ENCODE results near the gene AUTS2. TPM values are rescaled to one million over a fixed set of nuclear protein-coding genes. Genes with fewer than 3 reads are reported as not detected.

Gene AUTS2
- polyA plus RNA-seq, 6 donors from 2014 or later, result 8.8 to 28.0 (median 20.9) TPM

DNA sequence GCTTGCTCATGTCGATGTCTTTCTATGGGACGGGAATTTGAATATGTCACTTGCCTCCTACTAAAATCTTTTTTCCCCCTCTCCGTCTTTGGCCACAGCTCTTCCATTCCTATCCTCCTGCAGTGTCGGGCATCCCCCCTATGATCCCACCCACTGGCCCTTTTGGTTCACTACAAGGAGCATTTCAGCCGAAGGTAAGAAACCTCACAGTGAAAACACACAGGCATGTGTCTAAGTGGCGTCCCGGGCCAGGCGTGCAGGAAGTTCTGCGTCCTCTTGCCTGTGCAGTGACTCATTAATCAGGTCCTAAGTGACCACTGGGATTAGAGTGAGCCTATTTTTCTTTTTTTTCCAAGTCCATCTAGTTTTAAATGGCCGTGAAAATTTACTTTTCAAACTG is 1173.2 kb downstream of the AUTS2 start:
- DNase-seq (no peak), ATAC-seq (ENCODE audit: low read depth in 2 of 2) (no peak)
- Mint-ChIP-seq H3K27me3 (no peaks in the 10 kb centered on the region), H3K9me3 (no peaks in the 10 kb centered on the region), H3K4me3 (no peak overlapping the region), H3K27ac (peak overlapping the region in 1 of 6 donors; percentile 28), H3K36me3 (peaks cover 9 to 38% of the 10 kb centered on the region in 2 donors), H3K4me1 (no peaks in the 10 kb centered on the region)

DNA sequence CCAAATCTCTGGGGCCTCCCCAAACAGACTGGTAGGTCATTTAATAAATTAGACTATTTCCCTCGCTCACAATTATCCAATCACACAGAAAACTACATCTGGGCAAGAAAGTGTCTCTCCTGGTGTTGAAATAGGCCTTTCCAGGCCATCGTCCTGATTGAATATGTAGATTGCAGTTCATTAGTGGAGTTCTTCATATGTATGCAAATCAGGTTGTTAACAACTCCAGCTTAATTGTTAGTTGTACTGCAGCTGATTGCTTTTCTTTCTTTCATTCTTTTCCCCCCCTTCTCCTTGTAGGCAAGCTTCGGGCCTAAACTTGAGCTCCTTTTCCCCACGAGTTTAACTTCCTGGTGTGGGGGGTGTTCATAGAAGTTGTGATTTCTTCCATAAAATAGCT is 1174.6 kb downstream of the AUTS2 start:
- no peaks in the 10 kb centered on the region for H3K27me3 Mint-ChIP-seq
- H3K4me1 Mint-ChIP-seq, result no peaks in the 10 kb centered on the region
- H3K27ac Mint-ChIP-seq, result no peak overlapping the region
- no peak for ATAC-seq (ENCODE audit: low read depth in 2 of 2)
- H3K36me3 Mint-ChIP-seq, result peaks cover 7 to 49% of the 10 kb centered on the region in 2 donors
- no peaks in the 10 kb centered on the region for H3K9me3 Mint-ChIP-seq
- DNase-seq, result no peak
- H3K4me3 Mint-ChIP-seq, result no peak overlapping the region

DNA sequence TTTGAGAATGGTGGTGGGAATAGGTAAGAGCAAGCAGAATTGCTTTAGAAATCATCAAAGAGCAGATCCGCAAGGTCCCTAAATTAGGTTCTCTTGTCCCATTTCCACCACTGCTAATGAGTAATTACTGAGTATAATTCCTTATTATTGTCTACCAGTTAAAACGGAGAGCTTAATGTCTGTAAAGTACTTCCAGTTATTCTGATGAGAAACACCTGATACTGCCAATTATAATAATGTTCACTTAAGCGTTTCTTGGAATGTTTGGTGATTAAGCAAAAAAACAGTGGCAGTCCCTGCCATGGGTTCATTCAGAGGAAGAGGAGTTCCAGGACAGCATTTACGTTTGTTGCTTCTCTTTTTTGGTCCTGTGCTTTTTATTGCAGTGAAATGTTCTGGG is 1175.1 kb downstream of the AUTS2 start:
- Mint-ChIP-seq H3K36me3 (peaks cover 9 to 52% of the 10 kb centered on the region in 2 donors), H3K4me1 (no peaks in the 10 kb centered on the region), H3K27ac (no peak overlapping the region), H3K9me3 (no peaks in the 10 kb centered on the region), H3K4me3 (no peak overlapping the region), H3K27me3 (no peaks in the 10 kb centered on the region)
- no peak for DNase-seq
- no peak for ATAC-seq (ENCODE audit: low read depth in 2 of 2)

DNA sequence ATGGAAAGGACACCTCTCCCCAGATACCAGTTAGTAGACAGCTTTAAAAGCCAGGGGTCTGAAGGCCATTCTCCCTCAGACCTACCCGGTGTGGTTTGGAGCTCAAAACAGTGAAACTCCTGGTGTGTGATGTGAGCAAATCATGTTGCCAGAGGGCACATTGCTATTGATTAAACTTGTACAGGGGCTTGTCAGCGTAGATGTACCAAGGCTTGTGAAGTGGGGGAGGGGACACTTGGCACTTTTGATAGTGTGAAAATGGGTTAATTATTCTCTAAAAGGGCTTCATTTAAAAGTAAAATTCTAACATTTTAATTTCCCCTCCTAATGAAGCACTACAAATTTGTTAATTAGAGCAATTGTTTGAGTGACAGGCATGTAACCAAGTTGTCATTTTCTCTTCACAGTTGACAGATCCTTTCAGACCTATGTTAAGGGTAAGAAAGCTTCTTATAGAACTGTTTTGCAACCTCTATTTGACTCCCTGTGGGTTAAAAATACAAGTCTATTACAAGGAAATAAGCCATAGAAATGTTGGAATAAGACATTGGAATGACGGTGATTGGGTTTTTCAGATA is 1176.8 kb downstream of the AUTS2 start:
- Mint-ChIP-seq H3K4me3 (no peak overlapping the region), H3K4me1 (no peaks in the 10 kb centered on the region), H3K27me3 (no peaks in the 10 kb centered on the region), H3K36me3 (peaks cover 9 to 52% of the 10 kb centered on the region in 2 donors), H3K9me3 (no peaks in the 10 kb centered on the region), H3K27ac (no peak overlapping the region)
- no peak for ATAC-seq (ENCODE audit: low read depth in 2 of 2)
- DNase-seq, result no peak

DNA sequence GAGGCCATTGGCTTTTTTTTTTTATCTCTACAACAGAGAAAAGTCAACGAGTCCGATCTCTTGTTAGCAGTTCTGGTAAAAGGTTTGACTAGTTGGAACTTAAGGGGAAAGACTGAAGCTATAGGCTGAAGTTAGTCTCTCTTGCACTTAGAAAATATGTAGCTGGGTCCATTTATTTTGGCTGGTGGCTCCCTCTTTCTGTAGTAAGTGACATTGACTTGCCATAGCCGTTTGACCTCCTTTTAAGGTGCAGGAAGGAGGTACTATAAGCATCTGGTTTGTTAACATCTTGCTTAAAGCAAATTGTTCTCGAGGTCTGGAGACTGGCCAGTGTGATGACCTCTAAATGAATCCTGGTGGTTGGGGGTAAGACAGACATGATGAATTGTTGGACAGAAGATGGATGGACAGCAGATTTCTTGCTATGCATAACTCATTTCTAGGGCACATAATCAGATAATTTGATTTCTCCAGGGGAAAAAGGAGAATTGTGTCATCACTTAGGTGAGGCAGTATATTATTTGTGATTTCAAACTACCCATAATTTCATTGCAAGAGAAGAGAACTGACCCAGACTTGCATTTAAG is 1177.4 kb downstream of the AUTS2 start:
- DNase-seq (no peak), ATAC-seq (ENCODE audit: low read depth in 2 of 2) (no peak)
- H3K36me3 Mint-ChIP-seq, result peaks cover 9 to 51% of the 10 kb centered on the region in 2 donors
- H3K4me1 Mint-ChIP-seq, result no peaks in the 10 kb centered on the region
- no peaks in the 10 kb centered on the region for H3K9me3 Mint-ChIP-seq
- no peak overlapping the region for H3K27ac Mint-ChIP-seq
- H3K27me3 Mint-ChIP-seq, result no peaks in the 10 kb centered on the region
- H3K4me3 Mint-ChIP-seq, result no peak overlapping the region

DNA sequence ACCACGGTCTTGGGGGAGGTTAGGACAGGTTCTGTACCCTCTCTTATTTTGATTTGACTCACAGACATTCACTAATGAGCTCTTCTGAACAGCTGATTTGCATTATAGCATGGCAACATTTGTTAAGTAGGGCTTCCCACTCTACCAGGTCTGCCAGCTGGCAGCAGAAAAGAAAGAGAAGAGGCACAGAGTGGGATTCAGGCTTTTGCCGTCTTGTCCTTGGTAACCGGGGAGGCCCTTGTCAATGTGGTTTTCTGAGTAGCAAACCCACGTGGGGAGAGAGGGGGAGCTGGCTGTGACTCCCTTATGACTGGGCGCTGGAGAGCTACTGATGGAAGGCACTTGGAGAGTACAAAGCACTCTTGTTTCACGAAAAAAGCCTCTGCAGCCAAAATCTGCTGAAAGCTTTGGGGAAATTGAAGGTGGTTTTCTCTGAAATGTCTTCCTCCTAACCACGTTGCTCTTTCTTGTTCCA is 1178.4 kb downstream of the AUTS2 start:
- Mint-ChIP-seq H3K4me3 (no peak overlapping the region), H3K36me3 (peaks cover 11 to 43% of the 10 kb centered on the region in 2 donors), H3K4me1 (no peaks in the 10 kb centered on the region), H3K27ac (peak overlapping the region in 1 of 6 donors; percentile 48), H3K27me3 (no peaks in the 10 kb centered on the region), H3K9me3 (no peaks in the 10 kb centered on the region)
- DNase-seq, result no peak
- ATAC-seq (ENCODE audit: low read depth in 2 of 2), result no peak

DNA sequence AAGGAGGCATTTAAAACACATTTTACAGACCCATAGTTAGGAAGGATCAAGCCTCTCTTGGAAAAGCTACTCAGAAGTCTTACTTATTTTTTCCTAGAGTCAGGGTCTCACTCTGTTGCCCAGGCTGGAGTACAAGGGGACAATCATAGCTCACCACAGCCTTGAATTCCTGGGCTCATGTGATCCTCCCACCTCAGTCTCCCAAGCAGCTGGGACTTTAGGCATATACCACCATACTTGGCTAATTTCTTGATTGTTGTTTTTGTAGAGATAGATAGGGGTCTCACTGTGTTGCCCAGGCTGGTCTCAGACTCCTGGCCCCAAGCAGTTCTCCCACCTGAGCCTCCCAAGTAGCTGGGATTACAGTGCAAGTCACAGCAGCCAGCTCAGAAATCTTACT is 1179.0 kb downstream of the AUTS2 start:
- ATAC-seq (ENCODE audit: low read depth in 2 of 2) (no peak), DNase-seq (no peak)
- Mint-ChIP-seq H3K27me3 (no peaks in the 10 kb centered on the region), H3K4me1 (no peaks in the 10 kb centered on the region), H3K9me3 (no peaks in the 10 kb centered on the region), H3K27ac (peak overlapping the region in 1 of 6 donors; percentile 69), H3K36me3 (peaks cover 16 to 43% of the 10 kb centered on the region in 2 donors), H3K4me3 (no peak overlapping the region)

DNA sequence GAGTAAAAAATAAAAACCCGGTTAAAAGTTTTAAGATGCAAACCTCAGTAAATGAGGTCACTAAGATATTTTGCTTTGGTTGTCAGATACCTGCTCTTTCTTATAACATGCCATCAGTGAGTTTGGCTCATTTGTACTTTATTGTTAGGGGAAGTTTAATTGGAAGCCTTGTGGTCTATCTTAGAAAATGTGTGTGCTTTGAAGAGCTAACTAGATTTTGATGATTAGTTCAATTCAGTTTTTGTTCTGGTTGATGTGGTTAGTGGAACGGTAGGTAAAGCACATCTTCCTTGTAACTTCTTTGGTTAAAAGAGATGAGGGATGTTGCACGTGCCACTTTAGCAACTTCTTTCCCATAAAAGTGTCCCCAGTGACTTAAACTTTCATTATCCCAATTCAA is 1180.3 kb downstream of the AUTS2 start:
- Mint-ChIP-seq H3K4me3 (no peak overlapping the region), H3K27ac (peak overlapping the region in 2 of 6 donors; percentile 15 to 33), H3K9me3 (no peaks in the 10 kb centered on the region), H3K4me1 (no peaks in the 10 kb centered on the region), H3K27me3 (no peaks in the 10 kb centered on the region), H3K36me3 (peaks cover 13 to 37% of the 10 kb centered on the region in 2 donors)
- ATAC-seq (ENCODE audit: low read depth in 2 of 2), result no peak
- DNase-seq, result no peak

DNA sequence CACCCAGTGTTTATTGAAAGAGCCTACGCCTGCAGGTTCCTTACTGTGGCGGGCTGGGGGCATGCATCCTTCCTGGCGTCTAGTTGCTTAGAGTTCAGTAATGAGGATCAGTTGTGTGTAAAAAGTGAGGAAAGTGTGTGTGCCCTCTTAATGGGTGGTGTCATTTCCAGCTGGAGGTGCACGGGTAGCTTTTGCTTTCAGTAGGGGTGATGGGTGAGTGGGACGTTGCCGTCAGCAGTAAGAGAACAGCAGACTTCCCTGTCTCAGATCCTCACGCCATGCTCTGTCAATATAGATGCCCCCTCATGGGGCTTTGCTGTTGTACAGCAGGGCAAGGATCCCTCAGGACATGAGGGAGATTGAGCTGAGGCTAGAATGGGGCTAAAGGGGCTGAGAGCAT is 1181.0 kb downstream of the AUTS2 start:
- no peaks in the 10 kb centered on the region for H3K9me3 Mint-ChIP-seq
- DNase-seq (no peak), ATAC-seq (ENCODE audit: low read depth in 2 of 2) (no peak)
- no peak overlapping the region for H3K27ac Mint-ChIP-seq
- no peak overlapping the region for H3K4me3 Mint-ChIP-seq
- no peaks in the 10 kb centered on the region for H3K4me1 Mint-ChIP-seq
- H3K27me3 Mint-ChIP-seq, result no peaks in the 10 kb centered on the region
- H3K36me3 Mint-ChIP-seq, result peaks cover 13 to 31% of the 10 kb centered on the region in 2 donors

DNA sequence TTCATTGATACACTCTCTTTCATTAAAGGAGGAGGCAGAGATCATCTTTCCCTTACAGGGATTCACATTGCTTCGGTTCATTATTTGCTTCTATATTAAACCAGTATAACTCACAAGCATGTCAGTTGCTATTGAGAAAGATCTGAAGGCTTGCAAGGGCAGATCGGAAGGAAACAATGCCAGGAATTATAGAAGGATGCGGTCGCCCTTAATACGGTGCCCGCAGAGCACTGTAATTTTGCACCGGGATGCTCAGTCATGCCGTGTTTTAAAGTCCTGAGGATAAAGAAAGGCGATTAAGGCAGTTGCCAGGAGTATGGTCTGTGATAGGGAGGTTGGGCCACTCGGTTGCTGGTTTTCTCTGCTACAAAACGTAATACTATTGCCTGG is 1183.6 kb downstream of the AUTS2 start:
- Mint-ChIP-seq H3K27me3 (no peaks in the 10 kb centered on the region), H3K27ac (peak overlapping the region in 1 of 6 donors; percentile 54), H3K9me3 (no peaks in the 10 kb centered on the region), H3K36me3 (peaks cover 13 to 45% of the 10 kb centered on the region in 2 donors), H3K4me1 (no peaks in the 10 kb centered on the region), H3K4me3 (no peak overlapping the region)
- DNase-seq (no peak), ATAC-seq (ENCODE audit: low read depth in 2 of 2) (no peak)

DNA sequence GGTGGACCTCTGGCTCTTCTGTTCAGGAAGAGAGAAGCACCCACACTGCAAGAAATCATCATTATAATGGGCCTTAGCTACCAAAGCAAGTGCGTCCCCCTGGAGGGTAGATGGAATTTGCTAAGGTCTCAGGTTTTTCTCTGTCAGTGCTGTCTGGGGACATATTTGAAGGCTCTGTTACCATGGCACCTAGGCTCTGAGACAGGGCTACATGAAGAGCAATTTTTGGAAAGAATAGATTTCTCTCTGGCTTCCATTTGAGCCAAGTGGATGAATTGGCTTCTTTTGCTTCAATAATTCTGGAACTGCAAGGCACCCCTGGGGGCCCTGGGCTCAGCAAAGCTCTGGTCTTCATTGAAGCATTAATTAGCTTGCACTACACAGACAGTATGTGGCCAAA is 1184.5 kb downstream of the AUTS2 start:
- Mint-ChIP-seq H3K9me3 (no peaks in the 10 kb centered on the region), H3K27me3 (no peaks in the 10 kb centered on the region), H3K4me1 (no peaks in the 10 kb centered on the region), H3K27ac (peak overlapping the region in 1 of 6 donors; percentile 68), H3K4me3 (no peak overlapping the region), H3K36me3 (peaks cover 12 to 46% of the 10 kb centered on the region in 2 donors)
- DNase-seq, result no peak
- no peak for ATAC-seq (ENCODE audit: low read depth in 2 of 2)

DNA sequence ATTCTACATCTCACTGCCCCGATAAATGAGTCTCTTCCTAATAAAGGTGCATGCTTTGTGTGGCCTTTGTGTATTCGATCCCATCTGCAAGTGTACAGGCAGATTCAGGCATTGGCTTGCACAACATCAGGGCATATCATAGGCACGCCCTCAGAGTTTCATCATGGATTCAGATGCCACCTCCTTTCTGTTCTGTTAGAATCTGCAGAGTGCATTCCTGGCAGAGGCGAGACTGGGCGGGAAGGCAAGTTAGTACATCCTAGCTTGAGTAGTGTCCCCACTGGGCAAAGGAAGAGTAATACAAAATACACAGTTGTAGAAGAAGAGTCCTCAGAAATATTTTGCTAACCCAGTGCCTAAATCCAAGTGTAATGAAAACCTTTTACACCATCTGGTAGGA is 1187.2 kb downstream of the AUTS2 start:
- DNase-seq (no peak), ATAC-seq (ENCODE audit: low read depth in 2 of 2) (no peak)
- peaks cover 9 to 59% of the 10 kb centered on the region in 2 donors for H3K36me3 Mint-ChIP-seq
- no peaks in the 10 kb centered on the region for H3K4me1 Mint-ChIP-seq
- H3K9me3 Mint-ChIP-seq, result no peaks in the 10 kb centered on the region
- no peak overlapping the region for H3K4me3 Mint-ChIP-seq
- no peaks in the 10 kb centered on the region for H3K27me3 Mint-ChIP-seq
- no peak overlapping the region for H3K27ac Mint-ChIP-seq

DNA sequence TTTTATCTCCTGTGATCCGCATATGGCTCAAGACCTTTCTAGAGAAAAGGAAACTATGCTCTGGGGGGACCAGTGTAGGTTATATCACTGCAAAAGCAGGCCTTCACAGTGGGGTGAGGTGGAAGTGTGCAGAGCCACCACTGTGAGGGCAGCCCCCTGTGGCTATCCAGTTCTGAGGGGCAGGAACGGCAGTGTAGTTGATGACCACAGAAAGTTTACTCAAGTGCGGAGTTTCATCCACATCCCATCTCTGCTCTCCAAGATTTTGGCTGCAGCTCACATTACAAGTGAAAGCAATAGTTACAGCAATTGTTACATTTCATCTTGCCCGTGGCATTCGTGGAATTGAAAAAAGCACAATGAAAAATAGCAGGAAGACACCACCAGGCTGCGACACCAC is 1187.8 kb downstream of the AUTS2 start:
- H3K36me3 Mint-ChIP-seq, result peaks cover 9 to 59% of the 10 kb centered on the region in 2 donors
- DNase-seq (no peak), ATAC-seq (ENCODE audit: low read depth in 2 of 2) (no peak)
- no peaks in the 10 kb centered on the region for H3K27me3 Mint-ChIP-seq
- H3K9me3 Mint-ChIP-seq, result peaks cover 0 to 1% (median 0%) of the 10 kb centered on the region in 7 donors
- no peak overlapping the region for H3K27ac Mint-ChIP-seq
- no peaks in the 10 kb centered on the region for H3K4me1 Mint-ChIP-seq
- no peak overlapping the region for H3K4me3 Mint-ChIP-seq

DNA sequence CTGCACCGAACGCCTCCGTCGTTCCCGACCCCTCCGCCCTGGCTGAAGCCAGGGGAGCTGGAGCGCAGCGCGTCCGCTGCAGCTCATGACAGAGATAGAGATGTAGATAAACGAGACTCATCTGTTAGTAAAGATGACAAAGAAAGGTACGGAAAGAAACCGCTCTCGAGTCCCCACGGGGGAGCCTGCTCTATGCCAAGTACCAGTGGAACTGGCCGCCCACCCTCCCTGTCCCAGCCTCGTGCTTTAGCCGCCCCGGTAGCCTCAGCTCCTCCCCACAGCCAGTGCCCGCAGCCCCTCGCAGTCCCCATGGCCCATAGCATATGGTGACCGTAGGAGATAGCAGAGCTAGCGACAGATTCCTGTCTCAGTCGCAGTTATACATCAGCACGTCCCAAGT is 1189.0 kb downstream of the AUTS2 start:
- Mint-ChIP-seq H3K9me3 (peaks cover 0 to 1% (median 0%) of the 10 kb centered on the region in 7 donors), H3K36me3 (peaks cover 1 to 51% of the 10 kb centered on the region in 2 donors), H3K27me3 (no peaks in the 10 kb centered on the region), H3K4me1 (no peaks in the 10 kb centered on the region), H3K4me3 (no peak overlapping the region), H3K27ac (peak overlapping the region in 1 of 6 donors; percentile 97)
- ATAC-seq (ENCODE audit: low read depth in 2 of 2) (no peak), DNase-seq (no peak)

Measured in naive B cell (primary cell).